ENCODE measurements around the gene PLEKHH3.

- TF ChIP-seq EZH2 (IDR thresholded peaks at IDR 0.05; ENCODE audit: borderline replicate concordance, low read depth, low read length, poor library complexity, severe bottlenecking) (no peak), CTCF (conservative IDR thresholded peaks at IDR 0.05; ENCODE audit: low read depth, low read length) (no peak)
Observed at GRCh38 chr17:42723636-42724035, 46.8 kb upstream of the PLEKHH3 start.

Data from A673 (cell line).